Tibial nerve (tissue), 4 donors: ENCODE data around the gene CUX1.

Source experiments
- CTCF ChIP-seq, 5 experiments: fragments of 200-600 bp in 3 of 5; fragments of 450-650 bp in 2 of 5; sonication (generic) in 3 of 5; IDR thresholded peaks; one replicate each; pipeline ENCODE4 v1.5.1; 2016 to 2019; ENCODE audit warnings: antibody characterized with exemption in 5 of 5, mild to moderate bottlenecking in 3 of 5, moderate library complexity in 2 of 5
- EP300 ChIP-seq, 2 donors: sonication (generic); formaldehyde crosslinking; IDR thresholded peaks; one replicate each; pipeline ENCODE4 v1.6.1; 2017; ENCODE audit warnings: antibody characterized with exemption in 2 of 2, mild to moderate bottlenecking in 1 of 2

- TF ChIP-seq CTCF (IDR thresholded peaks at IDR 0.05) (no peak), EP300 (IDR thresholded peaks at IDR 0.05) (no peak)
Observed at GRCh38 chr7:102072636-102073209, 255.3 kb downstream of the CUX1 start.
